Measurements from ENCODE around the gene SLC35A2.
A peak's percentile ranks its signal among the peaks of the same experiment; 100 is the strongest.
"Not testable (repeated sequence)": the region's sequence is repeated elsewhere in the genome, so short reads cannot be mapped to it uniquely, and the experiment has no call there.

SLC35A2 gene

GRCh38 chrX:48864210-48864609, 47.2 kb downstream of the SLC35A2 start:
- Histone ChIP-seq H3K79me2 (no peaks in the 10 kb centered on the region), H2AFZ (no peak overlapping the region), H3K27me3 (ENCODE audit: control insufficient read depth, insufficient read depth, low read length) (no peaks in the 10 kb centered on the region), H3K4me1 (no peaks in the 10 kb centered on the region), H3K9ac (no peak overlapping the region), H3K4me3 (ENCODE audit: low read depth, low read length) (no peak overlapping the region), H3K4me2 (ENCODE audit: low read length) (no peak overlapping the region), H3K36me3 (ENCODE audit: control insufficient read depth, insufficient read depth, low read length) (no peaks in the 10 kb centered on the region), H3K27ac (no peak overlapping the region), H3K9me3 (ENCODE audit: control insufficient read depth, low read length) (no peaks in the 10 kb centered on the region)
- TF ChIP-seq CTCF (IDR thresholded peaks at IDR 0.05): no peak

- Histone ChIP-seq H3K79me2 (no peaks in the 10 kb centered on the region), H3K9me3 (ENCODE audit: control insufficient read depth, low read length) (no peaks in the 10 kb centered on the region), H3K27me3 (ENCODE audit: control insufficient read depth, insufficient read depth, low read length) (no peaks in the 10 kb centered on the region), H2AFZ (no peak overlapping the region), H3K9ac (no peak overlapping the region), H3K27ac (no peak overlapping the region), H3K4me2 (ENCODE audit: low read length) (no peak overlapping the region), H3K4me3 (ENCODE audit: low read depth, low read length) (no peak overlapping the region), H3K36me3 (ENCODE audit: control insufficient read depth, insufficient read depth, low read length) (no peaks in the 10 kb centered on the region), H3K4me1 (no peaks in the 10 kb centered on the region)
- TF ChIP-seq CTCF (IDR thresholded peaks at IDR 0.05): peak; percentile 12
Observed at GRCh38 chrX:48854898-48855297, 56.5 kb downstream of the SLC35A2 start.

GRCh38 chrX:48854121-48854804, 57.2 kb downstream of the SLC35A2 start:
- not testable (repeated sequence) for H3K9ac ChIP-seq; H3K79me2 ChIP-seq; H3K4me2 ChIP-seq (ENCODE audit: low read length); H3K36me3 ChIP-seq (ENCODE audit: control insufficient read depth, insufficient read depth, low read length); H3K27ac ChIP-seq; H3K4me1 ChIP-seq; H3K9me3 ChIP-seq (ENCODE audit: control insufficient read depth, low read length); H3K4me3 ChIP-seq (ENCODE audit: low read depth, low read length); H2AFZ ChIP-seq; H3K27me3 ChIP-seq (ENCODE audit: control insufficient read depth, insufficient read depth, low read length)

GRCh38 chrX:48853494-48853893, 58.0 kb downstream of the SLC35A2 start:
- not testable (repeated sequence) for H3K79me2 ChIP-seq; H2AFZ ChIP-seq; H3K36me3 ChIP-seq (ENCODE audit: control insufficient read depth, insufficient read depth, low read length); H3K27me3 ChIP-seq (ENCODE audit: control insufficient read depth, insufficient read depth, low read length); H3K9ac ChIP-seq; H3K27ac ChIP-seq; H3K4me1 ChIP-seq; H3K9me3 ChIP-seq (ENCODE audit: control insufficient read depth, low read length); H3K4me2 ChIP-seq (ENCODE audit: low read length); H3K4me3 ChIP-seq (ENCODE audit: low read depth, low read length)
